GM18873 (cell line): ENCODE measurements around the gene TNFRSF9.
"Not testable (repeated sequence)": the region's sequence is repeated elsewhere in the genome, so short reads cannot be mapped to it uniquely, and the experiment has no call there.

ENCODE experiments used
- ATAC-seq: cut with Tn5 transposase; IDR thresholded peaks from one replicate; pipeline ENCODE4 v1.9.1; 2021; ENCODE audit warnings: mild to moderate bottlenecking, moderate library complexity, moderate number of reproducible peaks; ENCODE audit not compliant: unreplicated experiment, low FRiP score

Gene TNFRSF9

DNA sequence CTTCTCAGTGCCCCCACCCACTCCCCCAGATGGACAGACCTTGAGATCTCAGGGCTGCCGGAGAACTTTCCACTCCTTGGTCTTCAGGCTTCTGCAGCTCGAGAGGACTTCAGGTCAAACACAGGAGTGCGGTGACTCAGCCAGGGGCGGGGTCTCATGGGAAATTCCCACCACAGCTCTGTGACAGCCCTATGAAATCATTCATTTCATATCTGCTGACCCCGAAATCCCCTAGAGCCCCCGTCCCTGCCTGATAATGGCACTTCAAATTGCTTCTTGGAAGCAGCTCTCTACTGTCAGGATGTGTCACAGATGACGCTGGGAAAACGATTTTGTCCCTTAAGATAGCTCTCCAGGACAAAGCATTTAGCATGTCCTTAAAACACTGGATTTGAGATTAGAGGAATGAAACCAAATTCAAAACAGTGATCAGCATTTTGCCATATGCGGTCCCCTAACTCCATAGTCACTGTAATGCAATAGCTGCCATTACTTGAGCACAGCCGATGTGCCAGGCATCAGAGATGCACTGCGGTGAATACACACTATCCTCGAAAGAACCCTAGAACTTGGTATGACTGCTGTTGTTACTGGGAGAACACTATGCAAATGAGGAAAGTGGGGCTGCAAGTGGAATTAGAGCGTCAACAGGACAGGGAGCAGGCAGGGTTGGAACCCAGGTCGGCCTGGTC, at the start of gene TNFRSF9:
Gene TNFRSF9 (minus strand): TSS at position 95 of the 692 bp plus-strand sequence. CDS start 845 bp downstream, outside the sequence.
- ATAC-seq = no peak

GRCh38 chr1:7989762-7990428, 49.3 kb upstream of the TNFRSF9 start:
- ATAC-seq = no peak

DNA sequence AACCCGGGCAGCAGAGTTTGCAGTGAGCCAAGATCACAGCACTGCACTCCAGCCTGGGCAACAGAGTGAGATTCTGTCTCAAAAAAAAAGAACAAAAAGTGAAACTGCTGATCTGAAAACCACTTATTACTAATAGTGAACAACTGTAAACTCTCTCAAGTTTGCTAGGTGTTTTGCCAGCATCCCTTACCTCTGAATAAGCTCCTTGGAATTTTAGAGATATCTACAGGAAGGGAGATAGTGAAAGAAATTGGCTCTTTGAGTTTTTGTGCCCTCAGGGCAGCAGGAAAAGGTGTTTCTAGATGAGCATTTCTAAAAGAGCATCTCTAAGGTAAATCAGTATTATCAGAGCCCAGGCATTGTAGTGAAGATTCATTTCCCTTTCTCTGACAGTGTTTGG, 47.9 kb upstream of the TNFRSF9 start:
- ATAC-seq = no peak

GRCh38 chr1:7987528-7987927, 46.9 kb upstream of the TNFRSF9 start:
- no peak for ATAC-seq

GRCh38 chr1:7985851-7986612, 45.4 kb upstream of the TNFRSF9 start:
- ATAC-seq = no peak

- no peak for ATAC-seq
Measured at GRCh38 chr1:7984811-7985210, 44.2 kb upstream of the TNFRSF9 start.

DNA sequence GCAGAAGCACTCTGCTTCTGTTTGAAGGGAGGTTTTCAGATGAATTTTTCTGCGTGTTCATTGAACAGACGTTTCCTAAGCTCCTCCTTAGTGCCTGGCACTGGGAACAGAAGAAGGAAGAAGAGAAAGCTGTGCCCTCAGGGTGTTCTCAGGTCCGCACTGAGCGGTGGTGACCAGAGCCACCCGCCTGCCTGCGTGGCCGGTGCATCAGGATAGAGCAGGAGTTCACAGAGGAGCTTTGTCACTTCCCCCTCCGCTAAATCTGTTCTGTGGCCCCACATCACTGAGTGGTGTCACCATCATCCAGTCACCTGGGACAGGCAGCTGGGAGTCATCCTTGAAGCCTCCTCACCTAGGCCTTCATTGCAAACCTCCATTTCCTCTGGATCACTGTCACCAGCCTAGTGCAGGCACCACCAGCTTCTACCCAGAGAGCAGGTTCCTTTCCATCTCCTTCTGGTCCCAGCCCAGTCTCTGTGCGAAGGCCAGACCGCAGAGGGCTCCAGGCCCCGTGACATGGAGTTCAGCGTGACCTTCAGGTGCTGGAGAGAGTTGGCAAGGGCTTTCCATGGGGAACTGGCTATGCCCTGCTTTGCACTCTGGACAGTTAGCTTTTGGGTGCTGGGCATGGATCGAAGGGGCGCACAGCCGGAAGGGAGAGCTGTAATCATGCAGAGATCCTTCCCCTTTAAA, 42.6 kb upstream of the TNFRSF9 start:
- ATAC-seq = no peak

- no peak for ATAC-seq
Measured at GRCh38 chr1:7980984-7981383, 40.3 kb upstream of the TNFRSF9 start.

- ATAC-seq = no peak
Measured at GRCh38 chr1:7975212-7975865, 34.7 kb upstream of the TNFRSF9 start.

DNA sequence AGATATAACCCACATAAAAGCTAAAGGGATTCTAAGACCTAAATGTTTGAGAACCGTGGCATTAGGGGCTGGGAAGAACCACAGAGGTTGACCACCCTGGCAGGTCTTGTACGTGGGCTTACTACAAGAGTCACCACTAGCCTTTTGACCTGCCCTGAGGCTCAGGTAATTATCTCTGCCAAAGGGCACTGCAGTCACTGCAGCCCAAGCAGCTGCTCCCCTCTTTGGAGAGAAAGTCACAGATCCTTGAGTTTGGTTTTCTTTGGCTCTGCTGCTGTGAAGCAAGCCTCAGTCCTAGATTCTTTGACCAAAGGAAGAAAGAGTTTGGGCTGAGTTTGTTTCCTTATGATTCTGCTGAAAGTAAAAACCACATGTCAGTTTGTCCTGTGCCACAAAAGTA, 32.4 kb upstream of the TNFRSF9 start:
- no peak for ATAC-seq

GRCh38 chr1:7972285-7972684, 31.6 kb upstream of the TNFRSF9 start:
- no peak for ATAC-seq

DNA sequence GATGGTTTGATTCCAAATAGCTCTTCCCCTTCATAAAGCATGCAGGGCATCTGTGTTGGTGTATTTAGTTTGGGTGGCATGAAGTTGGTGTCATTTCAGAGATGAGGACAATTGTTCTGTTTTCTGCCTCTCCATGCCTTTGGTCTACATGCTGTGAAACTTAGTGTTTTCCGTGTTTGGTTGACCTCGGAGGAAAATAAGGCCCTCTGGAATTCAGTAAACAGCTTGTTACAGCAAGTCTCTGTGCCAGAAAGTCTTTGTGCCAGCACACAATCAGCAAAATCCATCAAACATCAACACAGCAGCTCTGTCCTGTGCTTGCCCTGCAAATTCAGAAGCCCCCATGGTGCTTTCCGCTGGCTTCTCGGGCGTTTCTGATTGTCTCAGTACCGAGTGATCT, 30.4 kb upstream of the TNFRSF9 start:
- no peak for ATAC-seq

DNA sequence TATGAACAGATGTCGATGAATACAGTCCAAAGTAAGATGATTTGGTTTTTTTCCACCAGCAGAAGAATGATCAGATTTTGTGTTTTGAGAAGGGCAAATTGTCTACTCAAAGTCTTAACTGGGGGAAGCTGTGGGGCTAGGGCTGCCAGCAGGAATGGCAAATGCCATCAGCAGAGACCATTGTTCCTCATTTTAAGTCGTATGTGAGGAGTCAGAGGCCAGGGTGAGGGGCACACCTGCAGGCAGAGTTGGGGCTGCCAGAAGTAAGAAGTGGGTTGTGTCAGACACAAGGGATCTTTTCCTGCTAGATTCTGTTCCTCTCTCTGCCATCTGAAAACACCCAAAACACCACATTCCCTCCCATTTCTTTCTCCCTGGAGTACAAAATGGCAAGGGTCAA, 29.6 kb upstream of the TNFRSF9 start:
- no peak for ATAC-seq

DNA sequence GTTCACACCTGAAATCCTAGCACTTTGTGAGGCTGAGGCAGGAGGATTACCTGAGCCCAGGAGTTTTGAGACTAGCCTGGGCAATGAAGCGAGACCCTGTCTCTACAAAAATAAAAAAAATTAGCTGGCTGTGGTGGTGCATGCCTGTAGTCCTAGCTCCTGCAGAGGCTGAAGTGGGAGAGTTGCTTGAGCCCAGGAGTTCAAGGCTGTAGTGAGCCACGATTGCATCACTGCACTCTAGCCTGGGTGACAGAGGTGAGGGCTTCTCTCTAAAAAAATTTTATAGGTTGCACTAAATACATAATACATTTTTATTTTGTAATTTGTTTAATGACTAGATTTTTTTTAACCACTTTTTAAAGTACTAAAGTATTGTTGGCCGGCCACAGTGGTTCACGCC, 27.0 kb upstream of the TNFRSF9 start:
- no peak for ATAC-seq

DNA sequence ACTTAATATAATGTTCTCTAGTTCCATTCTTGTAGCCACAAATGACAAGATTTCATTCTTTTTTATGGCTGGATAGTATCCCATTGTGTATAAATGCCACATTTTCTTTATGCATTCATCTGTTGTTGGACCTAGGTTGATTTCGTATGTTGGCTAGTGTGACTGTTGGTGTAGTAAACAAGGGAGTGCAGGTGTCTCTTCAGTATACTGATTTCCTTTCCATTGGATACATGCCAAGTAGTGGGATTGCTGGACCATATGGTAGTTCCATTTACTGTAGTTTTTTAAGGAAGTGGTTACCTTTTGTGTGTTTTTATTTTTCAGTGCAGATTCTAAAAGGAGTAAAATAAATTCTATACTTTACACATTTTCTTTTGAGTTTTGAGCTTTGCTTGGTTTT, 26.6 kb upstream of the TNFRSF9 start:
- no peak for ATAC-seq

DNA sequence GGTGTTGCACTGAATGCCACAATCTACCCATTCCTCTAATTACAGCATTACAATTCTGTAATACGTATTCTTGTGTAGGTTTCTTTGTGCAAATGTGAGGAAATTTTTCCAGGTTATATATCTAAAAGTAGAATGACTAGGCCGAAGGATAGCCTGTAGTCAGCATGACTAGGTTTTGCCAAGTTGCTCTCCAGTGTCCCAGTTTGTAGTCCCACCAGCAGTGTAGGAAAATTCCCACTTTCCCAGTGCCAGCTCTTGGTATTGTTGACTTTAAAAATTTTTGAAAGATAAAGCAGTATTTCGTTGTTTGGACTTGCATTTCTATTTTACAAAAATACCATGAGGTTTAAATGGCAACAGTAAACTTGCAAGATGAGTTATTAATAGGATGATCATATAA, 23.8 kb upstream of the TNFRSF9 start:
- ATAC-seq = no peak

DNA sequence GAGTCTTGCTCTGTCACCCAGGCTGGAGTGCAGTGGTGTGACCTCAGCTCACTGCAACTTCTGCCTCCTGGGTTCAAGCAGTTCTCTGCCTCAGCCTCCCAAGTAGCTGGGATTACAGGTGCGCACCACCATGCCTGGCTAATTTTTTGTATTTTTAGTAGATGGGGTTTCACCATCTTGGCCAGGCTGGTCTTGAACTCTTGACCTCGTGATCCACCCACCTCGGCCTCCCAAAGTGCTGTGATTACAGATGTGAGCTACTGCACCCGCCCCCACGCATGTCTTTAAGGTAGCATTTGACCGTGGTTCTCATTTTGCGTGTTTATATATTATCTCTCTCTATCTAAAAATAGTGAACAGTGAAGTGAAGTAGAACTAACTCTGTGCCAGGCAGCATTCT, 23.2 kb upstream of the TNFRSF9 start:
- not testable (repeated sequence) for ATAC-seq

DNA sequence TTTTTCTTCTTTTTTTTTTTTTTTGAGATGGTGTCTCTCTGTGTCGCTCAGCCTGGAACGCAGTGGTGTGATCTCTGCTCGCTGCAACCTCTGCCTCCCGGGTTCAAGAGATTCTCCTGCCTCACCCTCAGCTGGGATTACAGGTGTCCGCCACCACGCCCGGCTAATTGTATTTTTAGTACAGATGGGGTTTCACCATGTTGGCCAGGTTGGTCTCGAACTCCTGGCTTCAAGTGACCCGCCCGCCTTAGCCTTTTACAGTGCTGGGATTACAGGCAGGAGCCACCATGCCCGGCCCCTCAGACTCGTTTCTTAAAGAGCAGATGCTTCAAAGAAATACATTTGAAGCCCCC, 22.7 kb upstream of the TNFRSF9 start:
- ATAC-seq = not testable (repeated sequence)

- no peak for ATAC-seq
Measured at GRCh38 chr1:7962636-7963377, 22.2 kb upstream of the TNFRSF9 start.

- ATAC-seq = peak; percentile 7
Measured at GRCh38 chr1:7962014-7962335, 21.3 kb upstream of the TNFRSF9 start.
